H1 (cell line): ENCODE data around the gene FCHO1. TPM values are rescaled to one million over a fixed set of nuclear protein-coding genes. Genes with fewer than 3 reads are reported as not detected.

ENCODE experiments used
- CTCF ChIA-PET: fragments of 300-600 bp; sonication (Branson Sonifier 250); formaldehyde crosslinking; loops from one replicate; lab custom pipeline; 2021; ENCODE audit not compliant: partially characterized antibody; lab: Charles Lee
- POLR2A ChIA-PET: fragments of 300-600 bp; sonication (Branson Sonifier 250); formaldehyde crosslinking; loops from one replicate; lab custom pipeline; 2021; ENCODE audit warnings: inconsistent platforms; ENCODE audit not compliant: partially characterized antibody; lab: Charles Lee
- DNase-seq, 2 experiments: peaks; one replicate each; pipeline versions ENCODE4 v3.0.0 to v3.0.0-alpha.2; 2010 to 2022; ENCODE audit warnings: low spot score in 2 of 2, low read depth in 1 of 2, mixed read lengths in 1 of 2
- FAIRE-seq: peaks from 2 replicates; lab custom pipeline; 2011; peaks lifted over from hg19 to GRCh38; lab: Jason Lieb, UNC
- H2AFZ ChIP-seq: 2 replicates; pipeline ENCODE4 v1.8.1; 2012; ENCODE audit warnings: low read length, inconsistent platforms
- H2AK5ac ChIP-seq: 2 replicates; pipeline ENCODE4 v1.6.1; 2013; ENCODE audit warnings: low read depth, low read length
- H2BK120ac ChIP-seq: replicated peaks from 2 replicates; pipeline ENCODE3; 2013; ENCODE audit warnings: low read depth, low read length, inconsistent platforms
- H2BK12ac ChIP-seq: 2 replicates; pipeline ENCODE4 v1.6.1; 2013; ENCODE audit warnings: low read depth, low read length
- H2BK15ac ChIP-seq: 2 replicates; pipeline ENCODE4 v1.6.1; 2013; ENCODE audit warnings: low read length
- H2BK20ac ChIP-seq: 2 replicates; pipeline ENCODE4 v1.6.1; 2013; ENCODE audit warnings: low read length
- H2BK5ac ChIP-seq: 2 replicates; pipeline ENCODE4 v1.6.1; 2013; ENCODE audit warnings: low read depth, low read length
- H3K14ac ChIP-seq: 2 replicates; pipeline ENCODE4 v1.6.1; 2013; ENCODE audit warnings: inconsistent platforms; ENCODE audit not compliant: insufficient read length
- H3K18ac ChIP-seq: 2 replicates; pipeline ENCODE4 v1.6.1; 2013; ENCODE audit warnings: low read length; ENCODE audit errors: extremely low read depth
- H3K23ac ChIP-seq: 2 replicates; pipeline ENCODE4 v1.6.1; 2013; ENCODE audit warnings: inconsistent platforms; ENCODE audit not compliant: insufficient read length
- H3K23me2 ChIP-seq: 2 replicates; pipeline ENCODE4 v1.6.1; 2013; ENCODE audit warnings: low read depth, low read length
- H3K27ac ChIP-seq: 2 replicates; pipeline ENCODE4 v1.6.1; 2011; ENCODE audit warnings: low read depth, low read length, inconsistent platforms
- H3K27me3 ChIP-seq, 4 experiments: replicated peaks in 1 of 4; 1 replicate in 1 of 4; 2 replicates in 3 of 4; pipeline versions ENCODE4 v1.6.1 to v1.8.1; 2011 to 2013; ENCODE audit warnings: low read length in 3 of 4, mild to moderate bottlenecking in 3 of 4, inconsistent platforms in 2 of 4, mixed read lengths in 2 of 4, moderate library complexity in 1 of 4; ENCODE audit not compliant: control insufficient read depth in 3 of 4, insufficient read depth in 3 of 4; ENCODE audit errors: extremely low read depth in 1 of 4
- H3K36me3 ChIP-seq, 4 experiments: 2 replicates each; pipeline versions ENCODE4 v1.6.1 to v1.8.1; 2011 to 2013; ENCODE audit warnings: mild to moderate bottlenecking in 4 of 4, low read length in 3 of 4, moderate library complexity in 2 of 4, control low read depth in 1 of 4, inconsistent platforms in 1 of 4; ENCODE audit not compliant: insufficient read depth in 4 of 4, control insufficient read depth in 2 of 4
- H3K4ac ChIP-seq: replicated peaks from 2 replicates; pipeline ENCODE3; 2013; ENCODE audit warnings: low read length, low read depth, mixed read lengths, inconsistent platforms; ENCODE audit not compliant: insufficient read length
- H3K4me1 ChIP-seq, 4 experiments: replicated peaks in 1 of 4; 1 replicate in 1 of 4; 2 replicates in 3 of 4; pipeline versions ENCODE4 v1.6.1 to v1.8.1; 2011 to 2013; ENCODE audit warnings: low read length in 3 of 4, inconsistent platforms in 2 of 4, mixed read lengths in 1 of 4; ENCODE audit not compliant: insufficient read depth in 4 of 4, control insufficient read depth in 3 of 4
- H3K4me2 ChIP-seq, 2 experiments: 2 replicates each; pipeline versions ENCODE4 v1.6.1 to v1.8.1; 2011 to 2013; ENCODE audit warnings: low read depth in 2 of 2, low read length in 2 of 2, control low read depth in 1 of 2, inconsistent platforms in 1 of 2, mild to moderate bottlenecking in 1 of 2; ENCODE audit not compliant: insufficient read depth in 1 of 2
- H3K4me3 ChIP-seq, 4 experiments: fragments of 200-600, 300-600 bp in 1 of 4; sonication (generic), shearing (Covaris generic), sonication (Bioruptor Twin) in 1 of 4; 2 replicates each; pipeline versions ENCODE4 v1.5.1 to v1.8.1; 2011 to 2016; ENCODE audit warnings: low read length in 4 of 4, low read depth in 3 of 4, control low read depth in 2 of 4, inconsistent platforms in 2 of 4, mild to moderate bottlenecking in 2 of 4, mixed read lengths in 1 of 4, moderate library complexity in 1 of 4; ENCODE audit not compliant: insufficient read depth in 2 of 4; ENCODE audit errors: extremely low read depth in 1 of 4
- H3K56ac ChIP-seq: replicated peaks from 2 replicates; pipeline ENCODE3; 2013; ENCODE audit warnings: low read depth, mild to moderate bottlenecking, mixed read lengths, low read length, inconsistent platforms; ENCODE audit not compliant: insufficient read length
- H3K79me1 ChIP-seq: 2 replicates; pipeline ENCODE4 v1.6.1; 2013; ENCODE audit warnings: low read depth, low read length, control low read depth
- H3K79me2 ChIP-seq, 2 experiments: 2 replicates each; pipeline versions ENCODE4 v1.6.1 to v1.8.1; 2012 to 2013; ENCODE audit warnings: low read length in 2 of 2, mild to moderate bottlenecking in 2 of 2, inconsistent platforms in 1 of 2; ENCODE audit not compliant: insufficient read depth in 2 of 2, control insufficient read depth in 1 of 2
- H3K9ac ChIP-seq, 4 experiments: replicated peaks in 1 of 4; 1 replicate in 1 of 4; 2 replicates in 3 of 4; pipeline versions ENCODE4 v1.6.1 to v1.8.1; 2011 to 2013; ENCODE audit warnings: low read depth in 3 of 4, low read length in 3 of 4, control low read depth in 2 of 4, mild to moderate bottlenecking in 2 of 4, moderate library complexity in 2 of 4, inconsistent platforms in 1 of 4; ENCODE audit errors: extremely low read depth in 1 of 4
- H3K9me3 ChIP-seq, 2 experiments: 2 replicates each; pipeline versions ENCODE4 v1.6.1 to v1.8.1; 2012 to 2013; ENCODE audit warnings: mild to moderate bottlenecking in 2 of 2, moderate library complexity in 2 of 2, control low read depth in 1 of 2, inconsistent platforms in 1 of 2, low read depth in 1 of 2, low read length in 1 of 2, mixed read lengths in 1 of 2; ENCODE audit not compliant: insufficient read depth in 2 of 2
- H4K20me1 ChIP-seq, 2 experiments: replicated peaks in 1 of 2; 2 replicates each; pipeline versions ENCODE3 to v1.8.1; 2011 to 2013; ENCODE audit warnings: inconsistent platforms in 2 of 2, low read length in 2 of 2, mild to moderate bottlenecking in 1 of 2; ENCODE audit not compliant: insufficient read depth in 2 of 2, control insufficient read depth in 1 of 2
- H4K5ac ChIP-seq: 2 replicates; pipeline ENCODE4 v1.6.1; 2013; ENCODE audit warnings: low read length, low read depth, mixed read lengths, inconsistent platforms; ENCODE audit not compliant: insufficient read length
- H4K8ac ChIP-seq: 2 replicates; pipeline ENCODE4 v1.8.0; 2013; ENCODE audit warnings: mild to moderate bottlenecking, moderate library complexity, low read length, inconsistent platforms; ENCODE audit not compliant: insufficient read depth; ENCODE audit errors: extremely low read depth
- H4K91ac ChIP-seq: replicated peaks from 2 replicates; pipeline ENCODE3; 2013; ENCODE audit warnings: low read length, mixed read lengths, inconsistent platforms; ENCODE audit not compliant: insufficient read length
- ASH2L ChIP-seq: fragments of 200-600, 300-600 bp; sonication (generic); IDR thresholded peaks from one replicate; pipeline ENCODE4 v1.7.1; 2017; ENCODE audit warnings: low read length
- CTCF ChIP-seq, 3 experiments: IDR thresholded peaks; 1 replicate in 2 of 3; 2 replicates in 1 of 3; pipeline versions ENCODE4 v1.5.1 to v1.6.1; 2011; ENCODE audit warnings: low read length in 3 of 3, mild to moderate bottlenecking in 3 of 3, inconsistent platforms in 2 of 3, low read depth in 1 of 3, moderate library complexity in 1 of 3; ENCODE audit not compliant: insufficient read depth in 1 of 3; ENCODE audit errors: control extremely low read depth in 1 of 3
- FOSL1 ChIP-seq: IDR thresholded peaks from 2 replicates; pipeline ENCODE4 v1.6.1; 2011; ENCODE audit warnings: mild to moderate bottlenecking, low read depth, low read length, moderate library complexity; ENCODE audit not compliant: insufficient read depth
- HDAC2 ChIP-seq, 2 experiments: fragments of 300-600 bp in 1 of 2; sonication (generic) in 1 of 2; IDR thresholded peaks; 2 replicates each; pipeline ENCODE4 v1.6.1; 2011 to 2012; ENCODE audit warnings: low read depth in 2 of 2, low read length in 2 of 2, mild to moderate bottlenecking in 2 of 2, moderate library complexity in 2 of 2, borderline replicate concordance in 1 of 2, inconsistent platforms in 1 of 2
- JUN ChIP-seq: IDR thresholded peaks from 2 replicates; pipeline ENCODE4 v1.6.1; 2011; ENCODE audit warnings: low read depth, mild to moderate bottlenecking, improper control_type of control experiment, low read length
- POLR2A ChIP-seq, 2 experiments: IDR thresholded peaks; 1 replicate in 1 of 2; 2 replicates in 1 of 2; pipeline ENCODE4 v1.6.1; 2011; ENCODE audit warnings: low read depth in 2 of 2, low read length in 2 of 2, mild to moderate bottlenecking in 2 of 2; ENCODE audit errors: control extremely low read depth in 1 of 2
- SP2 ChIP-seq: IDR thresholded peaks from 2 replicates; pipeline ENCODE4 v1.6.1; 2012; ENCODE audit warnings: mild to moderate bottlenecking, low read length, inconsistent platforms
- TBP ChIP-seq: IDR thresholded peaks from 2 replicates; pipeline ENCODE4 v1.6.1; 2011; ENCODE audit warnings: low read depth, low read length, improper control_type of control experiment
- WGBS, 2 experiments: shearing (Covaris generic) in 1 of 2; methylation state at CpG; one replicate each; pipeline versions ENCODE4 v1.1.6 to v1.1.7; 2013 to 2015; ENCODE audit warnings: low lambda C conversion rate in 2 of 2, mixed read lengths in 2 of 2, inconsistent platforms in 1 of 2, low coverage in 1 of 2, missing lambda C conversion rate in 1 of 2; ENCODE audit not compliant: insufficient replicate concordance in 2 of 2, insufficient coverage in 1 of 2, insufficient read length in 1 of 2; ENCODE audit errors: extremely low coverage in 1 of 2, missing lambda C conversion rate in 1 of 2; 5-methylcytosine and 5-hydroxymethylcytosine counted together
- polyA plus RNA-seq, 7 experiments: library from polyadenylated mRNA; depleted of rRNA in 3 of 7; stranded (reverse) in 5 of 7; unstranded in 2 of 7; fragments of >200 nt in 5 of 7; fragments of 200-250 nt in 2 of 7; gene quantifications; 1 replicate in 5 of 7; 2 replicates in 1 of 7; 4 replicates in 1 of 7; pipeline versions ENCODE4 v1.2.1 to v1.2.3, GENCODE V29; 2011 to 2013; ENCODE audit warnings: missing spikeins in 2 of 7, mixed read lengths in 2 of 7
- total RNA-seq: library from RNA; stranded (reverse); fragmentation: NEBNext Ultra II Directional; extraction: Animal tissue kit (Norgen Biotek cat#: 25700); gene quantifications from 2 replicates; pipeline ENCODE4 v1.2.1, GENCODE V29; 2021

FCHO1 gene
- total and polyA plus RNA-seq, 2 of the 8 experiments (the other 6 are each of a cell fraction or from before 2014, with no cell fraction given), result 13.0 to 25.9 TPM

- H3K9me3 ChIP-seq, result no peaks in the 10 kb centered on the region
- H4K20me1 ChIP-seq, result no peaks in the 10 kb centered on the region
- H3K18ac ChIP-seq, result no peak overlapping the region
- no peak overlapping the region for H4K5ac ChIP-seq
- peaks cover 0 to 9% (median 0%) of the 10 kb centered on the region in 4 experiments; a peak in 1 of 7 replicates for H3K4me1 ChIP-seq
- no peak overlapping the region; the same call in 1 of the 2 replicates for H4K8ac ChIP-seq
- no peak overlapping the region for H3K4me3 ChIP-seq
- no peak overlapping the region for H2BK20ac ChIP-seq
- TF ChIP-seq ASH2L (no peak), TBP (no peak), FOSL1 (no peak), HDAC2 (IDR thresholded peaks at IDR 0.05; ENCODE audit: borderline replicate concordance in 1 of 2, low read depth in 2 of 2, low read length in 2 of 2) (no peak), SP2 (no peak), POLR2A (IDR thresholded peaks at IDR 0.05; ENCODE audit: control extremely low read depth in 1 of 2, low read depth in 2 of 2, low read length in 2 of 2) (no peak), CTCF (IDR thresholded peaks at IDR 0.05; ENCODE audit: control extremely low read depth in 1 of 3, insufficient read depth in 1 of 3, low read depth in 1 of 3, low read length in 3 of 3) (peak in 1 of 3 experiments; percentile 32; a peak in 1 of 4 replicates), JUN (no peak)
- H3K23ac ChIP-seq, result no peak overlapping the region
- H3K9ac ChIP-seq, result no peak overlapping the region
- H3K4ac ChIP-seq, result no peak overlapping the region
- ChIA-PET CTCF (interaction anchor here (0.7 to 4.1 kb wide), 22 partner anchors 8 to 259 kb away, joined by 3 to 23 read pairs (median 4); no protein-coding TSS in a partner anchor), POLR2A (interaction anchor here (0.9 to 4.2 kb wide), 4 partner anchors 14 to 110 kb away, joined by 3 to 21 read pairs (median 5); partner anchors contain the start of gene RPL18A)
- H4K91ac ChIP-seq, result no peak overlapping the region
- no peaks in the 10 kb centered on the region for H3K27me3 ChIP-seq
- no peak overlapping the region for H2BK5ac ChIP-seq
- no peak overlapping the region for H2AFZ ChIP-seq
- no peak overlapping the region for H2BK12ac ChIP-seq
- no peak for FAIRE-seq
- H2BK120ac ChIP-seq, result no peak overlapping the region
- H3K14ac ChIP-seq, result no peak overlapping the region
- 69% methylated on average over 5 of the region's 5 CpGs; no CpG with 5 or more reads in 1 of the 2 experiments for WGBS, 2 experiments
- H3K27ac ChIP-seq, result no peak overlapping the region
- no peak overlapping the region for H2BK15ac ChIP-seq
- H3K79me2 ChIP-seq, result no peaks in the 10 kb centered on the region
- no peak for DNase-seq
- no peaks in the 10 kb centered on the region; the same call in 1 of the 2 replicates for H3K79me1 ChIP-seq
- no peaks in the 10 kb centered on the region for H3K36me3 ChIP-seq
- no peak overlapping the region for H2AK5ac ChIP-seq
- no peak overlapping the region for H3K56ac ChIP-seq
- H3K23me2 ChIP-seq, result no peaks in the 10 kb centered on the region; the same call in 1 of the 2 replicates
- no peak overlapping the region for H3K4me2 ChIP-seq
Observed at GRCh38 chr19:17754634-17755442, 3.6 kb downstream of the FCHO1 start.
